Measurements from ENCODE around the gene TNFRSF1A.
"Not testable (repeated sequence)": the region's sequence is repeated elsewhere in the genome, so short reads cannot be mapped to it uniquely, and the experiment has no call there.

The TNFRSF1A gene

GRCh38 chr12:6302621-6303020 is 39.3 kb downstream of the TNFRSF1A start:
- no peak for DNase-seq (ENCODE audit: low spot score)

GRCh38 chr12:6301721-6302120 is 40.2 kb downstream of the TNFRSF1A start:
- DNase-seq (ENCODE audit: low spot score) = no peak

- no peak for DNase-seq (ENCODE audit: low spot score)
Observed at GRCh38 chr12:6297170-6297569, 44.7 kb downstream of the TNFRSF1A start.

- DNase-seq (ENCODE audit: low spot score) = peak; percentile 61
Observed at GRCh38 chr12:6295094-6295811, 46.6 kb downstream of the TNFRSF1A start.

- no peak for DNase-seq (ENCODE audit: low spot score)
Observed at GRCh38 chr12:6294156-6295093, 47.5 kb downstream of the TNFRSF1A start.

GRCh38 chr12:6292606-6293005 is 49.3 kb downstream of the TNFRSF1A start:
- no peak for DNase-seq (ENCODE audit: low spot score)

GRCh38 chr12:6289906-6290305 is 52.0 kb downstream of the TNFRSF1A start:
- DNase-seq (ENCODE audit: low spot score) = not testable (repeated sequence)

GRCh38 chr12:6289081-6289480 is 52.8 kb downstream of the TNFRSF1A start:
- not testable (repeated sequence) for DNase-seq (ENCODE audit: low spot score)

- DNase-seq (ENCODE audit: low spot score) = no peak
Observed at GRCh38 chr12:6288235-6288634, 53.6 kb downstream of the TNFRSF1A start.

- DNase-seq (ENCODE audit: low spot score) = no peak
Observed at GRCh38 chr12:6285532-6286306, 56.2 kb downstream of the TNFRSF1A start.

GRCh38 chr12:6285063-6285477 is 56.8 kb downstream of the TNFRSF1A start:
- peak; percentile 90 for DNase-seq (ENCODE audit: low spot score)

- DNase-seq (ENCODE audit: low spot score) = no peak
Observed at GRCh38 chr12:6284273-6284672, 57.6 kb downstream of the TNFRSF1A start.

GRCh38 chr12:6282453-6282840 is 59.4 kb downstream of the TNFRSF1A start:
- DNase-seq (ENCODE audit: low spot score) = no peak

GRCh38 chr12:6281081-6281809 is 60.6 kb downstream of the TNFRSF1A start:
- DNase-seq (ENCODE audit: low spot score) = no peak

- DNase-seq (ENCODE audit: low spot score) = no peak
Observed at GRCh38 chr12:6280672-6281071, 61.2 kb downstream of the TNFRSF1A start.

- no peak for DNase-seq (ENCODE audit: low spot score)
Observed at GRCh38 chr12:6280053-6280469, 61.8 kb downstream of the TNFRSF1A start.

- DNase-seq (ENCODE audit: low spot score) = no peak
Observed at GRCh38 chr12:6279631-6280030, 62.2 kb downstream of the TNFRSF1A start.

GRCh38 chr12:6279256-6279628 is 62.6 kb downstream of the TNFRSF1A start:
- DNase-seq (ENCODE audit: low spot score) = no peak
